Measurements from ENCODE around the gene ASCL1.

The ASCL1 gene

GRCh38 chr12:102918840-102919239 lies 38.6 kb upstream of the ASCL1 start:
- no peak for TF ChIP-seq USF1 (IDR thresholded peaks at IDR 0.05)
- TF ChIP-seq TAF1 (IDR thresholded peaks at IDR 0.05; ENCODE audit: low read depth) = no peak
- TF ChIP-seq EGR1 (IDR thresholded peaks at IDR 0.05) = no peak
- TF ChIP-seq NFIC (IDR thresholded peaks at IDR 0.05) = no peak
- no peak for TF ChIP-seq TEAD4 (IDR thresholded peaks at IDR 0.05)
- TF ChIP-seq CEBPB (IDR thresholded peaks at IDR 0.05) = no peak
- no peak for TF ChIP-seq CREB1 (IDR thresholded peaks at IDR 0.05; ENCODE audit: low read depth)
- no peak for TF ChIP-seq EP300 (IDR thresholded peaks at IDR 0.05; ENCODE audit: borderline replicate concordance)

- no peak for TF ChIP-seq RAD21 (IDR thresholded peaks at IDR 0.05; ENCODE audit: low read depth)
- TF ChIP-seq REST (IDR thresholded peaks at IDR 0.05; ENCODE audit: low read depth) = no peak
- TF ChIP-seq ZBTB7A (IDR thresholded peaks at IDR 0.05; ENCODE audit: low read depth) = no peak
- no peak for TF ChIP-seq USF1 (IDR thresholded peaks at IDR 0.05)
- TF ChIP-seq TAF1 (IDR thresholded peaks at IDR 0.05; ENCODE audit: low read depth) = no peak
- no peak for TF ChIP-seq FOXM1 (IDR thresholded peaks at IDR 0.05; ENCODE audit: borderline replicate concordance, low read depth)
- no peak for TF ChIP-seq YY1 (IDR thresholded peaks at IDR 0.05; ENCODE audit: low read depth)
- no peak for TF ChIP-seq CEBPB (IDR thresholded peaks at IDR 0.05)
- TF ChIP-seq EP300 (IDR thresholded peaks at IDR 0.05; ENCODE audit: borderline replicate concordance) = no peak
- TF ChIP-seq TEAD4 (IDR thresholded peaks at IDR 0.05) = no peak
- TF ChIP-seq TCF12 (IDR thresholded peaks at IDR 0.05; ENCODE audit: low read depth) = no peak
- no peak for TF ChIP-seq EGR1 (IDR thresholded peaks at IDR 0.05)
These were observed 37.2 kb upstream of the ASCL1 start for GRCh38 chr12:102920271-102920670.

- no peak for TF ChIP-seq ZBTB7A (IDR thresholded peaks at IDR 0.05; ENCODE audit: low read depth)
These were observed 36.2 kb upstream of the ASCL1 start for GRCh38 chr12:102921240-102921639.

- TF ChIP-seq TCF12 (IDR thresholded peaks at IDR 0.05; ENCODE audit: low read depth) = no peak
- no peak for TF ChIP-seq TAF1 (IDR thresholded peaks at IDR 0.05; ENCODE audit: low read depth)
- no peak for TF ChIP-seq CREB1 (IDR thresholded peaks at IDR 0.05; ENCODE audit: low read depth)
- TF ChIP-seq RAD21 (IDR thresholded peaks at IDR 0.05; ENCODE audit: low read depth) = no peak
- TF ChIP-seq USF1 (IDR thresholded peaks at IDR 0.05) = no peak
- TF ChIP-seq CEBPB (IDR thresholded peaks at IDR 0.05) = no peak
- no peak for TF ChIP-seq REST (IDR thresholded peaks at IDR 0.05; ENCODE audit: low read depth)
- TF ChIP-seq ZBTB7A (IDR thresholded peaks at IDR 0.05; ENCODE audit: low read depth) = no peak
- TF ChIP-seq EGR1 (IDR thresholded peaks at IDR 0.05) = no peak
- no peak for TF ChIP-seq YY1 (IDR thresholded peaks at IDR 0.05; ENCODE audit: low read depth)
- no peak for TF ChIP-seq FOXM1 (IDR thresholded peaks at IDR 0.05; ENCODE audit: borderline replicate concordance, low read depth)
- TF ChIP-seq MAX (IDR thresholded peaks at IDR 0.05) = no peak
- no peak for TF ChIP-seq TEAD4 (IDR thresholded peaks at IDR 0.05)
- no peak for TF ChIP-seq NFIC (IDR thresholded peaks at IDR 0.05)
- no peak for TF ChIP-seq EP300 (IDR thresholded peaks at IDR 0.05; ENCODE audit: borderline replicate concordance)
These were observed 30.3 kb upstream of the ASCL1 start for GRCh38 chr12:102927220-102927619.

- no peak for TF ChIP-seq CEBPB (IDR thresholded peaks at IDR 0.05)
- no peak for TF ChIP-seq FOXM1 (IDR thresholded peaks at IDR 0.05; ENCODE audit: borderline replicate concordance, low read depth)
- TF ChIP-seq TEAD4 (IDR thresholded peaks at IDR 0.05) = no peak
- TF ChIP-seq TCF12 (IDR thresholded peaks at IDR 0.05; ENCODE audit: low read depth) = no peak
- TF ChIP-seq NFIC (IDR thresholded peaks at IDR 0.05) = no peak
- no peak for TF ChIP-seq RAD21 (IDR thresholded peaks at IDR 0.05; ENCODE audit: low read depth)
- no peak for TF ChIP-seq EGR1 (IDR thresholded peaks at IDR 0.05)
- no peak for TF ChIP-seq MAX (IDR thresholded peaks at IDR 0.05)
- TF ChIP-seq EP300 (IDR thresholded peaks at IDR 0.05; ENCODE audit: borderline replicate concordance) = no peak
- TF ChIP-seq ZBTB7A (IDR thresholded peaks at IDR 0.05; ENCODE audit: low read depth) = no peak
- no peak for TF ChIP-seq CREB1 (IDR thresholded peaks at IDR 0.05; ENCODE audit: low read depth)
- TF ChIP-seq YY1 (IDR thresholded peaks at IDR 0.05; ENCODE audit: low read depth) = no peak
- TF ChIP-seq REST (IDR thresholded peaks at IDR 0.05; ENCODE audit: low read depth) = no peak
These were observed 24.3 kb upstream of the ASCL1 start for GRCh38 chr12:102933168-102933567.
